GM06990 (cell line): Measurements from ENCODE around the gene NECTIN1.

Source experiments
- DNase-seq: peaks from one replicate; pipeline ENCODE4 v3.0.0-alpha.2; 2011; ENCODE audit not compliant: insufficient read length; ENCODE audit errors: extremely low read depth
- H3K27me3 ChIP-seq: replicated peaks from 2 replicates; pipeline ENCODE4 v1.6.0; 2011; ENCODE audit warnings: low read length; ENCODE audit not compliant: control insufficient read depth, insufficient read depth
- H3K36me3 ChIP-seq: 2 replicates; pipeline ENCODE4 v1.5.1; 2011; ENCODE audit warnings: low read length; ENCODE audit not compliant: control insufficient read depth, insufficient read depth
- H3K4me3 ChIP-seq: replicated peaks from 2 replicates; pipeline ENCODE4 v1.5.1; 2011; ENCODE audit warnings: low read depth, mild to moderate bottlenecking, control low read depth, low read length
- TF ChIP-seq, protein P1 (sequence below): IDR thresholded peaks from 2 replicates; pipeline ENCODE4 v1.5.1; 2011; ENCODE audit warnings: low read length, control low read depth, mild to moderate bottlenecking, inconsistent platforms; ENCODE audit not compliant: insufficient read depth, poor library complexity, severe bottlenecking

NECTIN1 gene

GRCh38 chr11:119764108-119764868 lies 35.3 kb upstream of the NECTIN1 start:
- DNase-seq: no peak
- peaks cover 14% of the 10 kb centered on the region for H3K36me3 ChIP-seq

DNA sequence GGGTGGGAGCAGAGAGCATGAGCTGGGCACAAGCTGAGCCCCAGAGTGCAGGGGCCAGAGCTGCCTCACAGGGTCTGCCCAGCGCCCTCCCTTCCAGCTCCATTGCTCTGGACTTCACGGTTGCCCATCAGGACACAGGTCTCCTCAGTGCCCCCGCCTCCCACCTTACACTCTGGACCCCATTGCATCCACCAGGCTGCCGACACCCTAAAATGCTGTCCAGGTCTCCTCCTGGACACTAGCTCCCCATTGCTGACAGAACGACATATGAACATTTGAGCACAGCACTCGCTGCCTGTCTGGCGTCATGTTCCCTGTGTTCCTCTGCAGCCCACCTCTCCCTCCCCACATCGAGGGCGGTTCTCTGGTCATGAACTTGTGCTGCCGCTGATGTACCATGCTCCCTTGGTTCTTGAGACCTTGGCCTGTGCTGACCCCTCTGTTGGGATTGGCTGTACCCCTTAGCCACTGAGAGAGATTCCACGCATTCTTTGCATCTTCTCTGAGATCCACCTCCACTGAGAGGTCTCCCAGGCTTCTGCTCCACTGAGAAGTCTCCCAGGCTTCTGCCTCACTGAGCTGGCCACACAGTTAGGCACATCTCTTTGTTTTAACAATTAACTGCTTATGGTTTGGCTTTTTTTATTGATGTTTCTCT lies 34.2 kb upstream of the NECTIN1 start:
- TF ChIP-seq, protein P1, sequence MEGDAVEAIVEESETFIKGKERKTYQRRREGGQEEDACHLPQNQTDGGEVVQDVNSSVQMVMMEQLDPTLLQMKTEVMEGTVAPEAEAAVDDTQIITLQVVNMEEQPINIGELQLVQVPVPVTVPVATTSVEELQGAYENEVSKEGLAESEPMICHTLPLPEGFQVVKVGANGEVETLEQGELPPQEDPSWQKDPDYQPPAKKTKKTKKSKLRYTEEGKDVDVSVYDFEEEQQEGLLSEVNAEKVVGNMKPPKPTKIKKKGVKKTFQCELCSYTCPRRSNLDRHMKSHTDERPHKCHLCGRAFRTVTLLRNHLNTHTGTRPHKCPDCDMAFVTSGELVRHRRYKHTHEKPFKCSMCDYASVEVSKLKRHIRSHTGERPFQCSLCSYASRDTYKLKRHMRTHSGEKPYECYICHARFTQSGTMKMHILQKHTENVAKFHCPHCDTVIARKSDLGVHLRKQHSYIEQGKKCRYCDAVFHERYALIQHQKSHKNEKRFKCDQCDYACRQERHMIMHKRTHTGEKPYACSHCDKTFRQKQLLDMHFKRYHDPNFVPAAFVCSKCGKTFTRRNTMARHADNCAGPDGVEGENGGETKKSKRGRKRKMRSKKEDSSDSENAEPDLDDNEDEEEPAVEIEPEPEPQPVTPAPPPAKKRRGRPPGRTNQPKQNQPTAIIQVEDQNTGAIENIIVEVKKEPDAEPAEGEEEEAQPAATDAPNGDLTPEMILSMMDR: no peak
- H3K27me3 ChIP-seq: no peaks in the 10 kb centered on the region
- no peak for DNase-seq
- peaks cover 14% of the 10 kb centered on the region for H3K36me3 ChIP-seq
- no peak overlapping the region for H3K4me3 ChIP-seq

More at GRCh38 chr11:119764108-119764868, 35.3 kb upstream of the NECTIN1 start:
- no peak overlapping the region for H3K4me3 ChIP-seq
- H3K27me3 ChIP-seq: no peaks in the 10 kb centered on the region
- TF ChIP-seq, protein P1: no peak

- no peak for DNase-seq
- Histone ChIP-seq H3K36me3 (peaks cover 10% of the 10 kb centered on the region), H3K27me3 (no peaks in the 10 kb centered on the region), H3K4me3 (no peak overlapping the region)
- TF ChIP-seq, protein P1: no peak
Observed at GRCh38 chr11:119759747-119760412, 30.9 kb upstream of the NECTIN1 start.

DNA sequence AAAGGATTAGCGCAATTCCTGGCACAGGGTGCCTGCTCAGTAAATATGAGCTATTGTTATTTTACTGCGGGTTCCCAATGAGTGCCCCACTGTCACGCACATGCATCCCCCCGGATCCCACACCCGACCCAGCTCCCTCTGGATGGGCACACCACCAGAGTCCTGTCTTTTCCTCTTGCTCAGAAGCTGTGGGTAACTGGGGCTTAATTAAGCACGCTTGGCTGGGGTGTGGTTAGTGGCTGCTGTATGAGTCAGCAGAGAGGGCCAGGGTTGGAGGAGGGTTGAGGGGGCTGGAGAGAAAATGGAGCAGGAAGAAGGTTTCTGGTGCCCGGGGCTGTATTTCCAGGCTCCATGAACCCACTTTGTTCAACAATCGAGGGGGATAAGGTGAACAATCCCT lies 30.3 kb upstream of the NECTIN1 start:
- TF ChIP-seq, protein P1: no peak
- no peak for DNase-seq
- H3K27me3 ChIP-seq: no peaks in the 10 kb centered on the region
- H3K4me3 ChIP-seq: no peak overlapping the region
- H3K36me3 ChIP-seq: peaks cover 8% of the 10 kb centered on the region

GRCh38 chr11:119758291-119758690 lies 29.3 kb upstream of the NECTIN1 start:
- Histone ChIP-seq H3K36me3 (peaks cover 6% of the 10 kb centered on the region), H3K4me3 (no peak overlapping the region), H3K27me3 (no peaks in the 10 kb centered on the region)
- no peak for DNase-seq
- TF ChIP-seq, protein P1: no peak
